Mesenchymal stem cell (in vitro differentiated cells and primary cell): Measurements from ENCODE around the gene CTAGE1.

Experiments
- DNase-seq: peaks from one replicate; pipeline ENCODE4 v3.0.0-alpha.2; 2013
- H2AFZ ChIP-seq: one replicate; pipeline ENCODE4 v1.6.1; 2013; ENCODE audit warnings: low read depth, mild to moderate bottlenecking, control low read depth, inconsistent platforms, low read length, moderate library complexity
- H2AK5ac ChIP-seq: 2 replicates; pipeline ENCODE4 v1.6.1; 2013; ENCODE audit warnings: low read length, moderate library complexity, mild to moderate bottlenecking, inconsistent platforms; ENCODE audit not compliant: severe bottlenecking
- H2BK120ac ChIP-seq: one replicate; pipeline ENCODE4 v1.6.1; 2013; ENCODE audit warnings: low read depth, mild to moderate bottlenecking, inconsistent platforms, low read length, moderate library complexity
- H2BK12ac ChIP-seq, 2 experiments: one replicate each; pipeline ENCODE4 v1.6.1; 2013; ENCODE audit warnings: inconsistent platforms in 2 of 2, low read length in 2 of 2, mild to moderate bottlenecking in 2 of 2, moderate library complexity in 2 of 2, control low read depth in 1 of 2
- H2BK15ac ChIP-seq: one replicate; pipeline ENCODE4 v1.6.1; 2013; ENCODE audit warnings: mild to moderate bottlenecking, low read depth, inconsistent platforms; ENCODE audit not compliant: poor library complexity, severe bottlenecking
- H2BK5ac ChIP-seq: 2 replicates; pipeline ENCODE4 v1.6.1; 2013; ENCODE audit warnings: low read depth, mild to moderate bottlenecking, low read length, control low read depth, inconsistent platforms; ENCODE audit not compliant: poor library complexity, severe bottlenecking
- H3K14ac ChIP-seq, 2 experiments: one replicate each; pipeline ENCODE4 v1.6.1; 2013; ENCODE audit warnings: inconsistent platforms in 2 of 2, low read length in 2 of 2, control low read depth in 1 of 2, mild to moderate bottlenecking in 1 of 2, moderate library complexity in 1 of 2
- H3K18ac ChIP-seq, 2 experiments: one replicate each; pipeline ENCODE4 v1.6.1; 2013; ENCODE audit warnings: inconsistent platforms in 2 of 2, low read length in 2 of 2, control low read depth in 1 of 2, low read depth in 1 of 2, mild to moderate bottlenecking in 1 of 2
- H3K23ac ChIP-seq, 2 experiments: one replicate each; pipeline ENCODE4 v1.6.1; 2013; ENCODE audit warnings: inconsistent platforms in 2 of 2, low read length in 2 of 2, mild to moderate bottlenecking in 2 of 2, moderate library complexity in 2 of 2, control low read depth in 1 of 2
- H3K27ac ChIP-seq: 2 replicates; pipeline ENCODE4 v1.5.1; 2013; ENCODE audit warnings: mild to moderate bottlenecking, moderate library complexity, low read length, control low read depth, inconsistent platforms; ENCODE audit not compliant: poor library complexity, severe bottlenecking
- H3K27me3 ChIP-seq, 2 experiments: 2 replicates each; pipeline versions ENCODE4 v1.6.1 to v1.7.0; 2013; ENCODE audit warnings: low read length in 2 of 2, mild to moderate bottlenecking in 2 of 2, moderate library complexity in 2 of 2, control low read depth in 1 of 2, inconsistent platforms in 1 of 2; ENCODE audit not compliant: control insufficient read depth in 1 of 2, insufficient read depth in 1 of 2
- H3K36me3 ChIP-seq, 2 experiments: 2 replicates each; pipeline versions ENCODE4 v1.6.1 to v1.7.0; 2013; ENCODE audit warnings: low read length in 2 of 2, control low read depth in 1 of 2, inconsistent platforms in 1 of 2, low read depth in 1 of 2, mild to moderate bottlenecking in 1 of 2; ENCODE audit not compliant: insufficient read depth in 2 of 2, control insufficient read depth in 1 of 2
- H3K4ac ChIP-seq, 2 experiments: one replicate each; pipeline ENCODE4 v1.6.1; 2013; ENCODE audit warnings: inconsistent platforms in 2 of 2, low read length in 2 of 2, mild to moderate bottlenecking in 2 of 2, moderate library complexity in 2 of 2, control low read depth in 1 of 2, low read depth in 1 of 2
- H3K4me1 ChIP-seq: 2 replicates; pipeline ENCODE4 v1.6.1; 2013; ENCODE audit warnings: low read depth, low read length, control low read depth; ENCODE audit not compliant: control insufficient read depth, insufficient read depth
- H3K4me2 ChIP-seq: 2 replicates; pipeline ENCODE4 v1.6.1; 2013; ENCODE audit warnings: low read length, mild to moderate bottlenecking, inconsistent platforms; ENCODE audit not compliant: poor library complexity, severe bottlenecking
- H3K4me3 ChIP-seq, 2 experiments: 2 replicates each; pipeline versions ENCODE4 v1.5.1 to v1.7.0; 2013; ENCODE audit warnings: low read length in 2 of 2, mild to moderate bottlenecking in 2 of 2, control low read depth in 1 of 2, low read depth in 1 of 2; ENCODE audit not compliant: insufficient read depth in 1 of 2
- H3K79me1 ChIP-seq: replicated peaks from 2 replicates; pipeline ENCODE4 v1.6.1; 2013; ENCODE audit warnings: mild to moderate bottlenecking, control low read depth, low read length, inconsistent platforms; ENCODE audit not compliant: poor library complexity, severe bottlenecking
- H3K9ac ChIP-seq: 2 replicates; pipeline ENCODE4 v1.7.0; 2013; ENCODE audit warnings: mild to moderate bottlenecking, low read length, moderate library complexity
- H3K9me3 ChIP-seq: 2 replicates; pipeline ENCODE4 v1.7.0; 2013; ENCODE audit warnings: mild to moderate bottlenecking, low read length; ENCODE audit not compliant: control insufficient read depth
- H4K8ac ChIP-seq: one replicate; pipeline ENCODE4 v1.6.1; 2013; ENCODE audit warnings: inconsistent platforms, mild to moderate bottlenecking, low read length, moderate library complexity
- H4K91ac ChIP-seq: one replicate; pipeline ENCODE4 v1.6.1; 2013; ENCODE audit warnings: mild to moderate bottlenecking, low read length, inconsistent platforms
- WGBS: methylation state at CpG from one replicate; pipeline ENCODE4 v1.1.7; 2013; ENCODE audit warnings: mixed read lengths; 5-methylcytosine and 5-hydroxymethylcytosine counted together

The CTAGE1 gene

DNA sequence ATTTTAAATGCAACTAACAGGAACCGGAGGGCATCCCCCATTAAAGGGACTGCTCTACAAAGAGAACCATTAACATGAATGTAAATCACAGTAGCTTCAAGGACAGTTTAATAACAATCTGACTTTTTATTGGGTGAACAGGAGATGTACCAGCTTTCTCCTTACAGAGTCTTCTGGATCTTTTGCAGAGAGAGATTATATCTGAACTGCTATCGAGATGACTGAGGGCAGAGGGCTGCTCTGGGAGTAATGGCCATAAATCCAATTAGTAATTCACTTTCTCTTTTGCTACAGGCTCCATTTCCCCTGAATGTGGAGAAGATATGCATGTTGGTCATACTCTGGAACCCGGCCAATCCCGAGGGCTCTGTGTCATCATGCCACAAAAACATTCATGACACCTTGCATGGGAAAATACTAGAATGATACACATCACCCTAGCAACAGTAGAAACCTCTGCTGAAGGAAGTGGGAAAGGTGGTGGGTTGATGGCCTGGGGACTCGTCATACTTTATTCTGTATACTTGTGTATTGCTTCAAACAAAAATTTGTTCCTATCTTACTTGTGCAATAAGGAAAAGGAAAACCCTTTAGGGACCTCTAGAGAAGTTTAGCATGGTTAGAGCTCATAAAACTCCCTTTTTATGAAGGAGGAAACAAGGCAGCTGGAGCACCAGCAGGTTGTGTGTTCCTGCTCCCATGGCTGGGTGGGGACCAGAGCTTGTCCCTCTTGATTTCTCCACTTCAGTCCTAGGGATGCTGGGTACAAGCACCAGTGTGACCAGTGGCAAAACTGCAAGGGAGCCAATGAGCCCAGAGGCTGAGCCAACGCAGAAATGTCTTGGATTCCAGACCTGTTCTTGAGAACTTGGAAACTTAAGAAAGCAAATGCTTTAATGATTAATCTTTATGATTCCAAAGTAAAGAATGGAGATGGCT lies 26.0 kb downstream of the CTAGE1 start:
- WGBS: 82% methylated on average over 2 of the region's 6 CpGs
- H3K4me3 ChIP-seq: peak overlapping the region in 1 of 2 experiments; percentile 52

DNA sequence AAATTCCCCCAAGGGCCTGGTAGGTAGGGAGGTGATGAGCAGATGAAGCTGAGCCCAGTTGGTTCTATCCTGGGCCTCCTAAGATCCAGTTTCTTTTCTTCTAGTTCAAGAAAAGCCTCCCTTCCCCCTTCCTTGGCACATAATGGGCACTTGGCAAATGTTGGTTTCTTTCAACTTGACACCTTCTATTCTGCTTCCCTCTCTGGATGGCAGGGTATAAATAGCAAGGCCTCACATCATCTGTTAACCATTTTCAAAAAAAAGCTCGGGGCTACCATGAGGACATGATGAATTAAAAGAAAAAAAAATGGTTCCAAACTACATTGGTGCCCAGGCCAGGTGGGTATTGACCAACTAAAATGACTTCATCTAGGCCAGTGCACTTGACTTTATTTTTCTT lies 29.9 kb downstream of the CTAGE1 start:
- H3K4ac ChIP-seq: no peak overlapping the region
- no peak overlapping the region for H3K18ac ChIP-seq
- no peak overlapping the region for H3K4me2 ChIP-seq
- WGBS: 93% methylated on average over 1 of the region's 1 CpG
- H4K8ac ChIP-seq: no peak overlapping the region
- H2BK120ac ChIP-seq: no peak overlapping the region
- H3K4me3 ChIP-seq: no peak overlapping the region
- H3K4me1 ChIP-seq: peaks cover 2% of the 10 kb centered on the region
- no peak overlapping the region for H2AK5ac ChIP-seq
- H2BK12ac ChIP-seq: no peak overlapping the region
- H3K23ac ChIP-seq: no peak overlapping the region
- H3K9me3 ChIP-seq: no peaks in the 10 kb centered on the region
- H3K9ac ChIP-seq: no peak overlapping the region
- H2AFZ ChIP-seq: no peak overlapping the region
- H2BK15ac ChIP-seq: no peak overlapping the region
- no peak for DNase-seq
- H3K79me1 ChIP-seq: no peaks in the 10 kb centered on the region
- no peak overlapping the region for H2BK5ac ChIP-seq
- peaks cover 0 to 12% of the 10 kb centered on the region in 2 experiments for H3K27me3 ChIP-seq
- no peak overlapping the region for H3K14ac ChIP-seq
- H3K27ac ChIP-seq: no peak overlapping the region
- no peaks in the 10 kb centered on the region for H3K36me3 ChIP-seq
- no peak overlapping the region for H4K91ac ChIP-seq

More for the DNA sequence above, 26.0 kb downstream of the CTAGE1 start:
- Histone ChIP-seq H3K79me1 (no peaks in the 10 kb centered on the region), H2AK5ac (no peak overlapping the region), H4K91ac (no peak overlapping the region), H3K9ac (peak overlapping the region; percentile 36), H4K8ac (no peak overlapping the region), H2BK5ac (no peak overlapping the region), H2AFZ (no peak overlapping the region), H3K36me3 (no peaks in the 10 kb centered on the region), H2BK120ac (no peak overlapping the region), H2BK12ac (peak overlapping the region in 1 of 2 experiments; percentile 8), H3K4me2 (no peak overlapping the region), H3K14ac (no peak overlapping the region), H3K4me1 (peaks cover 2% of the 10 kb centered on the region), H3K4ac (peak overlapping the region in 1 of 2 experiments; percentile 41), H3K9me3 (no peaks in the 10 kb centered on the region), H2BK15ac (no peak overlapping the region), H3K23ac (no peak overlapping the region), H3K18ac (peak overlapping the region in 1 of 2 experiments; percentile 1), H3K27ac (no peak overlapping the region), H3K27me3 (peaks cover 0 to 12% of the 10 kb centered on the region in 2 experiments)
- DNase-seq: peak; percentile 97

DNA sequence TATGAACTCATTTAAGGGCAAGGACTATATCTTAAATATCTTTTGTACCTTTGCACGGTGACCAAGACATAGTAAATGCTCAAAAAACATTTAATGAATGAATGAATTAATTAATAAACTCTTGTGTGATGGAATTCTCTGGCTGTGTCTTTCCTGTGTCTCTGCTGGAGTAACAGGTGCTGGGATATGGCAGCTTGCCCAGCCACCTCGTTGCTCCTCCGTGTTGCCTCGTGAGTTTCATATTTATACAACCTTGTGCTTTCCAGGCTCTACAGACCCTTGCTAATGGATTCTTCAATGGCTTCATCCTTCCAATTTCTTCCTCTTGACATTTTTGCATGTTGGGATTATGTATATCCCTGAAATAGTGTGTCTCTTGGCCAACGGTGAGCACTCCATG lies 30.4 kb downstream of the CTAGE1 start:
- no peak overlapping the region for H4K8ac ChIP-seq
- H3K14ac ChIP-seq: no peak overlapping the region
- H2BK15ac ChIP-seq: no peak overlapping the region
- H3K27me3 ChIP-seq: peaks cover 0 to 12% of the 10 kb centered on the region in 2 experiments
- 100% methylated on average over 1 of the region's 5 CpGs for WGBS
- H3K4me3 ChIP-seq: no peak overlapping the region
- H3K27ac ChIP-seq: no peak overlapping the region
- H2AK5ac ChIP-seq: no peak overlapping the region
- no peaks in the 10 kb centered on the region for H3K9me3 ChIP-seq
- H3K18ac ChIP-seq: no peak overlapping the region
- H2BK12ac ChIP-seq: no peak overlapping the region
- no peak for DNase-seq
- H2AFZ ChIP-seq: no peak overlapping the region
- peaks cover 2% of the 10 kb centered on the region for H3K4me1 ChIP-seq
- H2BK120ac ChIP-seq: no peak overlapping the region
- H3K9ac ChIP-seq: no peak overlapping the region
- H3K4me2 ChIP-seq: no peak overlapping the region
- H4K91ac ChIP-seq: no peak overlapping the region
- H2BK5ac ChIP-seq: no peak overlapping the region
- H3K23ac ChIP-seq: no peak overlapping the region
- H3K36me3 ChIP-seq: no peaks in the 10 kb centered on the region
- no peaks in the 10 kb centered on the region for H3K79me1 ChIP-seq
- no peak overlapping the region for H3K4ac ChIP-seq

DNA sequence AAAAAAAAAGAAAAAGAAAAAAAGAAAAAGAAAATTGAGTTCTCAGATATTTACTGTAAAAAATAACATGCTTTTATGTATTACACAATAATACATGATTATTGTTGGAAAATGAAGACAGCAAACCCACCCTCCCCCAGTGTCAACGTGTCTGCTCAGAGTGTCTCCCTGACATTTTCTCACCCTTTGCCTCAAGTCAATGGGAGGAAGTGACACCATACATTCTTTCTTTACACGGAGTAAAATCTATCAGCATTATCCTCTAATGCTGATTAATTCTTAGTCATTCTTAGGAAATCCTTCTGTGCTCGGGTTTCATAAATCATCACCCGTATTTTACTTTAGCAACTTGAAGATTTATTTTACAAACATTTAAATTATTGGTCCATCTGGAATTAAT lies 32.0 kb downstream of the CTAGE1 start:
- Histone ChIP-seq H2BK12ac (no peak overlapping the region), H2BK120ac (no peak overlapping the region), H4K8ac (no peak overlapping the region), H3K27ac (no peak overlapping the region), H2AFZ (no peak overlapping the region), H3K4me1 (no peaks in the 10 kb centered on the region), H3K4me2 (no peak overlapping the region), H3K9me3 (no peaks in the 10 kb centered on the region), H2BK15ac (no peak overlapping the region), H3K9ac (no peak overlapping the region), H2AK5ac (no peak overlapping the region), H3K36me3 (no peaks in the 10 kb centered on the region), H3K4me3 (no peak overlapping the region), H3K23ac (no peak overlapping the region), H3K14ac (no peak overlapping the region), H3K18ac (no peak overlapping the region), H3K4ac (no peak overlapping the region), H3K27me3 (peaks cover 0 to 16% of the 10 kb centered on the region in 2 experiments), H2BK5ac (no peak overlapping the region), H3K79me1 (no peaks in the 10 kb centered on the region), H4K91ac (no peak overlapping the region)
- 0% methylated on average over 2 of the region's 4 CpGs for WGBS
- peak; percentile 76 for DNase-seq
